Measurements from ENCODE around the gene TLL2.

Gene TLL2

DNA sequence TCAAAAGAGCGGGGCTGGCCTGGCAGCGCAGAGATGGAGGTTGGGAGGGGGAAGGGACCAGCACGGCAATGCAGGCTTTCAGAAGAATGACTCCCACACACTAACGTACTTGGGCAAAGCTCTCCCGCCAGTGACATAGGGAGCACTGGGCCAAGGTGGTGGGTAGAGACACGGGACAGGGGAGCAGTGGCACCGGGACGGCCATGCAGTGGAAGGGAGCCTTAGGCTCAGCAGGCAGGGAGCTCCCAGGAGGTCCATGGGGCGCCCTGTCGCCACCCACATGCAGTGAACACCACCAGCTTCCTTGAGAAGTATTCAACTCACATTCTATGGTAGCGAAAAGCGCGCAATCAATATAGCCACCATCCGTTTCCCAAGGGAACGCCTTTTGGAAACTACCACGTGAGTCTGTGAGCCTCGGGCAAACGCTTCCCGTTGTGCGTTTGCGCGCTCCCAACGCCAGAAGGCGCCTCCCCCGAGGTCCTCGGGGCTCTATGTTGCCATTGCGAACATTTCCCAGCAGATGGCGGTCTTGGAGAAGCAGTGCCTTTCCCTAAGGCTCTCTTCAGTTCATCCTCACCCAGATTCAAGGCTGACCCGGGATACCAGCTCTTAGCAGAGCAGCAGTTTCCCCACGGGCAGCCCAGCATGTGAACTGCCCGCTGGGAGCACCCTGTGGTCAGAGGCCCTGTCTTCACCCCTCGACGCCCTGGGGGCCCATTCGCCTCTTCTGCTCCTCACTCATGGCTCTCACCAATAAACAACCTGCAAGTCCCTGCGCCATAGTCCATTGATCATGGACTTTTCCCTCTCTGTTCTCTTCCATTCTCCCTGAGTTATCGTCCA lies 138.5 kb downstream of the TLL2 start:
- Mint-ChIP-seq H3K4me3 (peak overlapping the region; percentile 76 to 85), H3K9me3 (no peaks in the 10 kb centered on the region), H3K4me1 (peaks cover 23% of the 10 kb centered on the region), H3K27me3 (peaks cover 23% of the 10 kb centered on the region), H3K27ac (no peak overlapping the region)
- ATAC-seq (peak; percentile 80), DNase-seq (peak; percentile 74 to 77)

GRCh38 chr10:96374639-96374984 lies 139.1 kb downstream of the TLL2 start:
- H3K9me3 Mint-ChIP-seq: no peaks in the 10 kb centered on the region
- peak overlapping the region; percentile 76 to 85 for H3K4me3 Mint-ChIP-seq
- peaks cover 23% of the 10 kb centered on the region for H3K27me3 Mint-ChIP-seq
- no peak overlapping the region for H3K27ac Mint-ChIP-seq
- no peak for DNase-seq
- H3K4me1 Mint-ChIP-seq: peaks cover 23% of the 10 kb centered on the region
- ATAC-seq: no peak

- Mint-ChIP-seq H3K27ac (no peak overlapping the region), H3K27me3 (peaks cover 23% of the 10 kb centered on the region), H3K4me1 (peaks cover 23% of the 10 kb centered on the region), H3K4me3 (peak overlapping the region in 1 of 2 donors; percentile 20), H3K9me3 (no peaks in the 10 kb centered on the region)
- no peak for DNase-seq
- ATAC-seq: no peak
Observed at GRCh38 chr10:96374004-96374403, 139.7 kb downstream of the TLL2 start.

DNA sequence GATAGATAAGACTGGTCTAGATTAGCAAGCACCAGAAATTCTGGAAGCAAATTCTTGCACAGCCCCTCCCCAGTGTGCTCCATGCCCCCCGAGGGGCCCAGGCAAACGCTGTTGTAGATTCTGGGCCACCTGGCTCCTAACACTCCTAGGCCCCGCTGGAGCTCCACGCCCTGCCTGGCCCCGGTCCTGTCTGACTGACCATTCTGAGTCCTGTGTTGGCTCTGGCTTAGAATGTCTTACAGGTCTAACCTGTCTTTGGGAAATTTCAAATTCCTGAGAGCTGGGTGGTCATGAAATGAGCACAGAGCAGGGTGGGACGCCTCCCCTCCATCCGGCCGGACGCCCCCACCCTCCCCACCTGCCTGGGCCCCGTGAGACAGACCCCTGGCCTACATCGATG lies 142.4 kb downstream of the TLL2 start:
- H3K9me3 Mint-ChIP-seq: no peaks in the 10 kb centered on the region
- peaks cover 19% of the 10 kb centered on the region for H3K4me1 Mint-ChIP-seq
- no peak overlapping the region for H3K4me3 Mint-ChIP-seq
- no peak overlapping the region for H3K27ac Mint-ChIP-seq
- DNase-seq (no peak), ATAC-seq (no peak)
- H3K27me3 Mint-ChIP-seq: peaks cover 23% of the 10 kb centered on the region

- Mint-ChIP-seq H3K9me3 (no peaks in the 10 kb centered on the region), H3K4me3 (no peak overlapping the region), H3K4me1 (peaks cover 17% of the 10 kb centered on the region), H3K27me3 (peaks cover 23% of the 10 kb centered on the region), H3K27ac (no peak overlapping the region)
- DNase-seq (peak; percentile 50 to 56), ATAC-seq (peak; percentile 46)
Observed at GRCh38 chr10:96370584-96371157, 143.1 kb downstream of the TLL2 start.

GRCh38 chr10:96369890-96370583 lies 143.7 kb downstream of the TLL2 start:
- H3K9me3 Mint-ChIP-seq: no peaks in the 10 kb centered on the region
- no peak overlapping the region for H3K4me3 Mint-ChIP-seq
- ATAC-seq: no peak
- no peak overlapping the region for H3K27ac Mint-ChIP-seq
- H3K27me3 Mint-ChIP-seq: peaks cover 23% of the 10 kb centered on the region
- no peak for DNase-seq
- H3K4me1 Mint-ChIP-seq: peaks cover 10% of the 10 kb centered on the region

GRCh38 chr10:96368971-96369370 lies 144.8 kb downstream of the TLL2 start:
- H3K27ac Mint-ChIP-seq: no peak overlapping the region
- no peak overlapping the region for H3K4me3 Mint-ChIP-seq

DNA sequence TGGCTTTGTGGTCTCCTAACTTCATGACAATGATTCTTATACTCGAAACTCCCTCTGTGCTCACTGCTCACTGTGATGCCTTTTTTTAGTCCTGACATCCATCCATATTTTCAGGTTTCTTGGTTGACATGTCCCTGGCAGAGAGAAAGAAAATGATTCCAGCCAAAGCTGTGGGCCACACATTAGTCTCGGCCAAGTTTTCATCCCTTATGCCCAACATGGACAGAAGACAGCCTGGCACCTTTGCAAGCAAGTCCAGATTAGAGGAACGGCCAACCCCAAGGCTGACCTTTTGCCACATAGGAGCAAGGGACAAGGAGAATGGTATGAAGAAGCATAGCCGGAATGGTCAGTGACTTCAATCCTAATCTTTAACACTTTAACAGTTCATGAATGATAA lies 146.3 kb downstream of the TLL2 start:
- DNase-seq (no peak), ATAC-seq (no peak)
- no peak overlapping the region for H3K27ac Mint-ChIP-seq
- H3K9me3 Mint-ChIP-seq: no peaks in the 10 kb centered on the region
- H3K27me3 Mint-ChIP-seq: peaks cover 8% of the 10 kb centered on the region
- H3K4me1 Mint-ChIP-seq: no peaks in the 10 kb centered on the region
- H3K4me3 Mint-ChIP-seq: no peak overlapping the region

More at GRCh38 chr10:96368971-96369370, 144.8 kb downstream of the TLL2 start:
- Mint-ChIP-seq H3K4me1 (no peaks in the 10 kb centered on the region), H3K27me3 (peaks cover 17% of the 10 kb centered on the region), H3K9me3 (no peaks in the 10 kb centered on the region)
- DNase-seq (no peak), ATAC-seq (no peak)

DNA sequence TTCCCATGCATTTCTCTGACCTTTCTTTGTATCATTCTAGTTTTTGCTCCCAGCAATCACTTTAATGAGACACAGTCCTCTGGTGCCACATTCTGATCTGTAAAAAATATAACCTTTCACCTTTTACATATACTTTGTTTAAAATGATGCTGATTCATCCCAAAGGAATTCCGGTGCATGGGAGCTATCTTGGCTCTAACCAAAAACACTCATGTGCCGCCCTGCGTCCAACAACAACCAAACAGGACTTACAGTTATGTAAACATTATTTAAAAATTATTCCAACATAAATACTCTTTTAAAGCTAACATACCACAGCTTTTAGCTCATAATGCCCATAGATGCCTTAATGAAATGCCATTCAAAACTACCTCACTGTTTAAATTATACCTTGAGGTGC lies 147.2 kb downstream of the TLL2 start:
- Mint-ChIP-seq H3K9me3 (no peaks in the 10 kb centered on the region), H3K27me3 (peaks cover 1% of the 10 kb centered on the region), H3K27ac (no peak overlapping the region), H3K4me1 (no peaks in the 10 kb centered on the region), H3K4me3 (no peak overlapping the region)
- ATAC-seq: no peak
- no peak for DNase-seq

DNA sequence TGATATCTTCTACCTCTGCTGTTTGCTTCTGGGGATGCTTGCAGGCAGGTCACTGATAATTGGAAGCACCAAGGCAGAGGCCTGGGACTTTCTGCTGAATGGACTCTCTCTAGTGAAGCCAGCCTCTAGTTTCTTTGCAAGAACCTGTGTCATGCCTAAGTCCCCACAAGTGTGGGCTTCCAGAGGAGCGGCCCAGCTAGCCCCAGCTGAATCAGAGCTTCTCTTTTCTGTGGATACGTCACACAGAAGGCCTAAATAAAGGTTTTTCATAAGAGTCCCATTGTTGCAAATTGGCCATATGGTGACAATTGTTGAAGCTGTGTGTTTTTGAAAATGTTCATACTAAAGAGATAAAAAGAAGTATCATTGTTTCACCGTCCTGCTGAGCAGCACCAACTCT lies 148.2 kb downstream of the TLL2 start:
- ATAC-seq: no peak
- H3K27ac Mint-ChIP-seq: no peak overlapping the region
- H3K9me3 Mint-ChIP-seq: no peaks in the 10 kb centered on the region
- H3K4me3 Mint-ChIP-seq: no peak overlapping the region
- H3K27me3 Mint-ChIP-seq: no peaks in the 10 kb centered on the region
- DNase-seq: no peak
- no peaks in the 10 kb centered on the region for H3K4me1 Mint-ChIP-seq

DNA sequence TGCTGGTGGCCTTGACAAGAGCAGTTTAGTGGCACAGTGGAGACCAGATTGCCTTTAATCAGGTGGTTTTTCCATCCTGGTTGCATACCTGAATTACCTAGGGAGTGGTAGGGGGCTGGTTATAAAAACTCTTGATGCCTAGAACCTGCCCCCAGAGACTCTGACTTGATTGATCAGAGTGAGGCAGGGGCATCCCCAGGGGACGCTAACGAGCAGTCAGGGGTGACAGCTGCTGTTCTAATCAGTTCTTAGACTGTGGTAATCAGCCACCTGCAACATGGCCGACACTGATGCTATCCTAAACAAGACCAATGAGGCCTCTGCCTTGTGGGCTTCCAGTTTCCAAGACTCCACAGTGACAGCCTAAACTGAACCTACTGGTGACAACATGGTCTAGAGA lies 153.0 kb downstream of the TLL2 start:
- no peak for ATAC-seq
- Mint-ChIP-seq H3K4me3 (no peak overlapping the region), H3K4me1 (no peaks in the 10 kb centered on the region), H3K27ac (no peak overlapping the region), H3K27me3 (no peaks in the 10 kb centered on the region), H3K9me3 (no peaks in the 10 kb centered on the region)
- no peak for DNase-seq

GRCh38 chr10:96360331-96360730 lies 153.4 kb downstream of the TLL2 start:
- H3K4me3 Mint-ChIP-seq: no peak overlapping the region
- no peak for DNase-seq
- no peak for ATAC-seq
- no peaks in the 10 kb centered on the region for H3K4me1 Mint-ChIP-seq
- no peak overlapping the region for H3K27ac Mint-ChIP-seq
- no peaks in the 10 kb centered on the region for H3K9me3 Mint-ChIP-seq
- no peaks in the 10 kb centered on the region for H3K27me3 Mint-ChIP-seq

- ATAC-seq (no peak), DNase-seq (no peak)
- no peak overlapping the region for H3K4me3 Mint-ChIP-seq
- no peaks in the 10 kb centered on the region for H3K9me3 Mint-ChIP-seq
- no peaks in the 10 kb centered on the region for H3K27me3 Mint-ChIP-seq
- H3K4me1 Mint-ChIP-seq: no peaks in the 10 kb centered on the region
- no peak overlapping the region for H3K27ac Mint-ChIP-seq
Observed at GRCh38 chr10:96359616-96360015, 154.1 kb downstream of the TLL2 start.

- ATAC-seq (no peak), DNase-seq (no peak)
- H3K9me3 Mint-ChIP-seq: no peaks in the 10 kb centered on the region
- no peak within 1 kb of the TSS for H3K4me3 Mint-ChIP-seq
- H3K27me3 Mint-ChIP-seq: no peaks in the 10 kb centered on the region
- no peak within 1 kb of the TSS for H3K27ac Mint-ChIP-seq
- H3K4me1 Mint-ChIP-seq: no peaks in the 10 kb centered on the region
Observed at GRCh38 chr10:96358851-96359540, 154.7 kb downstream of the TLL2 start, which contains the start of gene OPALIN. Gene OPALIN, minus strand, starts transcription at chr10:96359002. Its CDS starts 106 bp downstream, at chr10:96358896.

DNA sequence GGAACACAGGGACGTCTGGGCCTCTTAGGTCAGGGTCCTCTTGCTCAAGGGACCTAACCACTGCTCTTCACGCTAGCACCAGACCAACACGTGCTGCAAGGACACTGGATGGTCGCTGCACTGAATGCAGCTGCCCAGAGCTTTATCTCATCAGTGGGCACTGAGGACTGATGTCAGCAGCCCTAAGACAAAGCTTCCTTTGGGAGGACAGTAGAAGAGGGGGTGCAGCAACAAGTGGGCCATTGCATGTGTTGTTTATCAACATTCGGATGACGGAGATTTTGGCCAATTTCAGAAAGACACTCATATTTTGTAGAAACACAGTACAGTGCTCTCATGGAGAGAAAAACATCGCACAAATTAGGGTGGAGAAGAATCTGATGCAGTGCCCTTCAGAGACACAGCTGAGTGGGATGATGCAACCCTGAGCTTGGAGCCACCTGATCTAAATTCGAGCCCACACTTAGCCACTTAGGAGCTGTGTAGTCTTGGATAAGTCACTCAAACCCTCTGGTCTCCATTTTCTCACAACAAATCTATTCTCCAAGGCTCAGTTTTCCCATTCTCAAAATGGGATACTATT lies 156.6 kb downstream of the TLL2 start:
- Mint-ChIP-seq H3K4me3 (no peak overlapping the region), H3K9me3 (no peaks in the 10 kb centered on the region), H3K27me3 (no peaks in the 10 kb centered on the region), H3K27ac (no peak overlapping the region), H3K4me1 (no peaks in the 10 kb centered on the region)
- DNase-seq: no peak
- no peak for ATAC-seq

Measured in stimulated activated naive CD8-positive, alpha-beta T cell treated with anti-CD3 and anti-CD28 coated beads, Interleukin-15, amount 100 ng/mL, for 72 hours (primary cell).